Activated naive CD4-positive, alpha-beta T cell treated with anti-CD3 and anti-CD28 coated beads for 36 hours (primary cell): ENCODE measurements around the gene CT45A10. TPM values are rescaled to one million over a fixed set of nuclear protein-coding genes. Genes with fewer than 3 reads are reported as not detected.
"Not testable (repeated sequence)": the region's sequence is repeated elsewhere in the genome, so short reads cannot be mapped to it uniquely, and the experiment has no call there.

Source experiments
- CTCF ChIA-PET: fragments of 350-600 bp; sonication (Branson Sonifier 250); formaldehyde crosslinking; loops from one replicate; lab custom pipeline; 2021; ENCODE audit warnings: antibody characterized with exemption; lab: Charles Lee
- DNase-seq: peaks from one replicate; pipeline ENCODE4 v3.0.0-alpha.2; 2020
- H3K27ac Mint-ChIP-seq: one replicate; pipeline ENCODE4 v1.8.0; 2021; ENCODE audit warnings: mild to moderate bottlenecking, mixed read lengths
- H3K27me3 Mint-ChIP-seq: one replicate; pipeline ENCODE4 v1.8.0; 2021; ENCODE audit warnings: low read depth, mixed read lengths
- H3K36me3 Mint-ChIP-seq: one replicate; pipeline ENCODE4 v1.8.0; 2021; ENCODE audit warnings: low read depth, mixed read lengths
- H3K4me1 Mint-ChIP-seq: one replicate; pipeline ENCODE4 v1.8.0; 2021; ENCODE audit warnings: low read depth, mixed read lengths
- H3K4me3 Mint-ChIP-seq: one replicate; pipeline ENCODE4 v1.8.0; 2021; ENCODE audit warnings: mild to moderate bottlenecking, moderate library complexity, mixed read lengths
- H3K9me3 Mint-ChIP-seq: one replicate; pipeline ENCODE4 v1.8.0; 2021; ENCODE audit warnings: mixed read lengths
- intact Hi-C: fragments of 100-400 bp; cut with micrococcal nuclease; formaldehyde crosslinking; loops from one replicate; pipeline ENCODE4 v1.15.1; 2023
- total RNA-seq, 2 experiments: library from RNA; stranded (reverse); gene quantifications; one replicate each; pipeline ENCODE4 v1.2.3, GENCODE V29; 2021

Gene CT45A10, protein sequence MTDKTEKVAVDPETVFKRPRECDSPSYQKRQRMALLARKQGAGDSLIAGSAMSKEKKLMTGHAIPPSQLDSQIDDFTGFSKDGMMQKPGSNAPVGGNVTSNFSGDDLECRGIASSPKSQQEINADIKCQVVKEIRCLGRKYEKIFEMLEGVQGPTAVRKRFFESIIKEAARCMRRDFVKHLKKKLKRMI
- not detected for total RNA-seq

DNA sequence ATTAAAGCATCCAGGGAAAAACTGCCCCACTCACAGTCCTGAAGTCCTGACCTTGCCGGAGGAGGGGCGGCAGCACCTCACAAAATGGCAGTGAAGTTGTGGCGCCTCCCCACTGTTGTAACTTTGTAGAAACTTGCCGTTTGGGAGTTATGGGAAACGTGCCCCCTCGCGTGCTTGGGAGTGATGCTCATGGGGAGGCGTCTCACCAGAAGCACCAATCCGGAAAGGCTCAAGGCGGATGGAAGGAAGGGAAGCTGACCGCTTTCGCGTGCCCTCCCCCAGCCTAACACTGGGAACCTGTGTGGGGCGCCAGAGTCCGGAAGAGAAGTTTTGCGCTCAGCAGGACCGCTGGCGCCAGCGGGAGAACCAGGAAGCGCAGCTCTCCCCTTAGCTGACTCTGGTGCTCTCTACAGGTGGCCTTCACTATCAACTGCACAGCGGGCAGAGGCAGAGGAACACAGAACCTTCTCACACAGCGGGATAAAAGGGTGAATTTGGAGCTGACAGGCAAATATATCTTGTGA lies at the start of gene CT45A10, which contains the start of gene SAGE1:
Gene CT45A10, minus strand, starts transcription at position 151 of the 524 bp plus-strand sequence. CDS start 8,100 bp downstream, outside the sequence.
Gene SAGE1, plus strand, starts transcription at position 423 of the 524 bp plus-strand sequence. CDS start 2,527 bp downstream, outside the sequence.
- CTCF ChIA-PET: no interaction called here
- Mint-ChIP-seq H3K36me3 (no peaks in the 10 kb centered on the region), H3K9me3 (no peaks in the 10 kb centered on the region), H3K27ac (no peak within 1 kb of the TSS), H3K4me1 (no peaks in the 10 kb centered on the region), H3K4me3 (no peak within 1 kb of the TSS), H3K27me3 (no peaks in the 10 kb centered on the region)
- DNase-seq: no peak
- intact Hi-C loops: no loop called here

DNA sequence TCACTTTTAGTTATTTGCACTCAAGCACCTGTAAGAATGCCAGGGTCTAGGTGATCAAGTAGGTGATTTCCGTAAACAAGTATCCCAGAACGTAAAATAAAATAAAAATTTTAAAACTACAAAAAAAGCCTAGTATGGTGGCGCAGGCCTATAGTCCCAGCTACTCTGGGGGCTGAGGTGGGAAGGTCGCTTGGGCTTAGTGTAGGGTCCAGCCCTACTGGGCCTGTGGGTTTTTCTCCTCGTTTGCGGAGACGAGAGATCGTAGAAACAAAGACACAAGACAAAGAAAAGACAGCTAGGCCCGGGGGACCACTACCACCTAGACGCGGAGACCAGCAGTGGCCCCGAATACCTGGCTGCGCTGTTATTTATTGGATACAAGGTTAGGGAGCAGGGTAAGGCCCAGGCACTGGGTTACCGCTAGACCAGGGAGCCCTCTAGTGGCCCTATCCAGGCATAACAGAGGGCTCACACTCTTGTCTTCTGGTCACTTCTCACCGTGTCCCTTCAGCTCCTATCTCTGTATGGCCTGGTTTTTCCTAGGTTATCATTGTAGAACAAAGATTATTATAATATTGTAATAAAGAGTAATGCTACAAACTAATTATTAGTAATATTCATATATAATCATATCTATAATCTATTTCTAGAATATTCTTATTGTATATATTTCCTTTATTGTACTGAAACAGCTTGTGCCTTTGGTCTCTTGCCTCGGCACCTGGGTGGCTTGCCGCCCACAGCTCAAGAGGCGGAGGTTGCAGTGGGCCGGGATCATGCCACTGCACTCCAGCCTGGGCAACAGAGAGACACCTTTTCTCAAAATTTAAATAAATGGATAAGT lies 38.6 kb upstream of the CT45A10 start:
- no peak overlapping the region for H3K4me3 Mint-ChIP-seq
- no peaks in the 10 kb centered on the region for H3K4me1 Mint-ChIP-seq
- no peaks in the 10 kb centered on the region for H3K9me3 Mint-ChIP-seq
- intact Hi-C loops: loop anchor here (2.0 kb wide), 1 partner anchor 341 kb away; no protein-coding TSS in a partner anchor
- no peak overlapping the region for H3K27ac Mint-ChIP-seq
- no peaks in the 10 kb centered on the region for H3K36me3 Mint-ChIP-seq
- DNase-seq: peak; percentile 57
- CTCF ChIA-PET: interaction anchor here (0.5 to 1.4 kb wide), 3 partner anchors 189 to 443 kb away, joined by 4 to 7 read pairs (median 4); no protein-coding TSS in a partner anchor
- no peaks in the 10 kb centered on the region for H3K27me3 Mint-ChIP-seq

DNA sequence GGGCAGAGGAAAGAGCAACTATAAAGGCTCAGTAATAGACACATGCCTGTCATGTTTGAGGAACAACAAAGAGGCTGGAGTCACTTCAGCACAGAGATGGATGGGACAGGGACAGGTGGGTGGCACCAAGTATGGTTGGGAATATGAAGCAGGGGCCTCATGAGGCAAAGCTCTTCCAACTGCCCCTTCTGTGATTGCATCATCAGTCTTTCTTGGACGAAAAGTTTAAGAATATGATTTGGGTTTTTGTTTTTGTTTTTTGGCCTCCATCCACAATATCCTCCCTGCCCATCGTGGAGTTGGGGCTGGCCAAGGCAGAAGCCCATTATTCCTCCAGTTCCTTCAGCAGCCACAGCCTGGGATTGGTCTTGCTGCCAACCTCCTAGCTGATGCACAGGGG lies 34.7 kb upstream of the CT45A10 start:
- Mint-ChIP-seq H3K4me1 (no peaks in the 10 kb centered on the region), H3K27me3 (no peaks in the 10 kb centered on the region), H3K4me3 (no peak overlapping the region), H3K9me3 (no peaks in the 10 kb centered on the region), H3K36me3 (no peaks in the 10 kb centered on the region), H3K27ac (no peak overlapping the region)
- intact Hi-C loops: loop anchor here (10.0 kb wide), 1 partner anchor 237 kb away; no protein-coding TSS in a partner anchor
- CTCF ChIA-PET: no interaction called here
- no peak for DNase-seq

DNA sequence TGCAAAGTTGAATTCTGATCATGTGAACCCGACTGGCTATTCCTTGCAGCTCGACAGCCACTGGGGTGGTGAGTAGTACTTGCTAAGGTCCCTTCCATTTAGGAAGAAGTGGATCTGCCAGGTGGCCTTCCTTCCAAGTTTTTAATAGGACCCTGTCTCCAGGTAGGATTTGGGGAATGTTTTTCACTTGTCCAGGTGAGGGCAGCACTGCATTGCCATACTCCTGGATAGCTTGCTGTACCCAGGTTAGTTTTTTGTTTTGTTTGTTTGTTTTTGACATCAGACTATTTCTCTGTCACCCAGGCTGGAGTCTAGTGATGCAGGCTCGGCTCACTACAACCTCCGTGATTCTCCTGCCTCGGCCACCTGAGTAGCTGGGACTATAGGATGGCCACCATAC lies 30.1 kb upstream of the CT45A10 start:
- Mint-ChIP-seq H3K27me3 (no peaks in the 10 kb centered on the region), H3K4me3 (no peak overlapping the region), H3K36me3 (no peaks in the 10 kb centered on the region), H3K4me1 (no peaks in the 10 kb centered on the region), H3K27ac (no peak overlapping the region), H3K9me3 (no peaks in the 10 kb centered on the region)
- peak; percentile 8 for DNase-seq
- intact Hi-C loops: loop anchor here (10.0 kb wide), 1 partner anchor 241 kb away; no protein-coding TSS in a partner anchor
- CTCF ChIA-PET: interaction anchor here (0.8 kb wide), 1 partner anchor 255 kb away, joined by 3 read pairs; no protein-coding TSS in a partner anchor

DNA sequence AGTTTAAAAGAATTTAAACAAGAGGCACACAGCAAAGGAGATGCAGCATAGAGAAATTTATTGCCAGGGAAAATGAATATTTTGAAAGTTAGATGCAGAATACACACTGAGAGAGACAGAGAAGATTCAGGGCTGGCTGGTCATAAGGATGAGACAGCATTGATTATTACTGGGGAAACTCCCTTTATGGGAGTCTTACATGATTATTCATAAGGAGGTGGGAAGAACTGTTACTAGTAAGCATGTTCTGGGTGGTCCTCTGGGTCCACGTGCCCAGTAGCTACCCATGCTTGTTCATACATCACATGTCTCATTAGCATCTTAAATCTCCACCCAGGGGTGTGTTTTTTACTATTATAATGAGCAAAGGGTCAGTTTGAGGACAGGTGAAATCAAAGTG lies 27.3 kb upstream of the CT45A10 start:
- intact Hi-C loops: loop anchor here (10.0 kb wide), 1 partner anchor 244 kb away; no protein-coding TSS in a partner anchor
- H3K4me3 Mint-ChIP-seq, DNase-seq, H3K36me3 Mint-ChIP-seq, CTCF ChIA-PET, H3K9me3 Mint-ChIP-seq, H3K27ac Mint-ChIP-seq, H3K27me3 Mint-ChIP-seq, H3K4me1 Mint-ChIP-seq: not testable (repeated sequence)

DNA sequence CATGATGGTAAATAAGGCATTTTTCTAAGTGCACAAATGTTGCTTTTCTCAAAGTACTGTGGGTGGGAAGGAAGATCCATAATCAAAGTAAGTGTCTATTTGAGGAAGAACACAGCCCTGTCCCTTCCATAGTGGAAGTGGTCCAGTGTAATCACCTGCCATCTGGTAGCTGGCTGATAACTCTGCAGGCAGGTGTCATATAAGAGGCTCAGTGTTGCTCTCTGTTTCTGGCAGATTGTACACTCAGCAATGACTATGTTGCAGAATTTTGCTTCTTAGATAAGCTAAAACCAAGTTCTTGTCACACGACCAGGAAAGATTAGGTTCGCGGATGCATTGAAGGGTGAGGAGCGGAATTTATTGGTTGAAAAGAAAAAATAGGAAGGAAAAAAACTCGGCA lies 21.2 kb upstream of the CT45A10 start:
- Mint-ChIP-seq H3K9me3 (no peaks in the 10 kb centered on the region), H3K4me3 (no peak overlapping the region), H3K27ac (no peak overlapping the region), H3K36me3 (no peaks in the 10 kb centered on the region), H3K27me3 (no peaks in the 10 kb centered on the region), H3K4me1 (no peaks in the 10 kb centered on the region)
- CTCF ChIA-PET: no interaction called here
- intact Hi-C loops: no loop called here
- no peak for DNase-seq

DNA sequence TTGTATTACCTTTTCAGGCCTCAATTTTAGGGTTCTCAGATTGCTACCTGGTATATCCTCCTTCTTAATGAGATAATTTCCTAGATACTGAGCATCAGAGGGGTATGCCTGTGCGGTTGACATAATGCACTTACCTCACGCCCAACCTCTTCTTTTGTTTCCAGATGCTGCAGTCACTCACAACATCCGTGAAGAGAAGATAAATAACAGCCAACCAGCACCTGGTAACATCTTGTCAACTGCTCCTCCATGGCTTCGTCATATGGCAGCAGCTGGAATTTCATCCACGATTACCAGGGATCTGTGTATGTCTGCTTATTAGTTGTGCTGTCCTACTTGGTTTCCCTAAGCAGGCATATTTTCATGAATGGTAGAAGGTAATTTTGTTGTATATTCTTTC lies 17.0 kb upstream of the CT45A10 start:
- no peak for DNase-seq

DNA sequence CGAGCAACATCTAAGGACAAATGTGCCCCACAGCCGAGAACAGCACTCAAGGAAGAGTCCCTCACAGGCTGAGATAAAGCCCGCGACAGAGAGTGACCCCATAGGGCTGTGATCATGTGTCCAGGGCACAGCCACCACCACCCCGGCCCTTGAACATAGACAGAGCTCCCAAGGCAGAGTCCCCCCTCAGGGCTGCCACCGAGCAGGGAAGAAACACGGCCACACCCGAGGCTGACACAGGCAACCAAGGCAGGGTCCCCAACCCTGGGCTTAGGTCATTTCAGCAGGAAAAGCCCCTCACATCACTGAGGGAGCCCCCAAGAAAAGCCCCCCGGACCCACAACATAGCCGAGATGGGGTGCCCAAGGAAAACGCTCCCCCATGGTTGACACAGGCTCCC lies 463 bp downstream of the CT45A10 start:
- CTCF ChIA-PET: no interaction called here
- H3K9me3 Mint-ChIP-seq: no peaks in the 10 kb centered on the region
- no peaks in the 10 kb centered on the region for H3K36me3 Mint-ChIP-seq
- no peak overlapping the region for H3K4me3 Mint-ChIP-seq
- intact Hi-C loops: no loop called here
- no peak overlapping the region for H3K27ac Mint-ChIP-seq
- no peak for DNase-seq
- H3K4me1 Mint-ChIP-seq: no peaks in the 10 kb centered on the region
- no peaks in the 10 kb centered on the region for H3K27me3 Mint-ChIP-seq

More for the DNA sequence above, 17.0 kb upstream of the CT45A10 start:
- H3K9me3 Mint-ChIP-seq: no peaks in the 10 kb centered on the region
- no peak overlapping the region for H3K27ac Mint-ChIP-seq
- H3K27me3 Mint-ChIP-seq: peaks cover 6% of the 10 kb centered on the region
- H3K36me3 Mint-ChIP-seq: no peaks in the 10 kb centered on the region
- no peak overlapping the region for H3K4me3 Mint-ChIP-seq
- intact Hi-C loops: no loop called here
- no peaks in the 10 kb centered on the region for H3K4me1 Mint-ChIP-seq
- CTCF ChIA-PET: no interaction called here

DNA sequence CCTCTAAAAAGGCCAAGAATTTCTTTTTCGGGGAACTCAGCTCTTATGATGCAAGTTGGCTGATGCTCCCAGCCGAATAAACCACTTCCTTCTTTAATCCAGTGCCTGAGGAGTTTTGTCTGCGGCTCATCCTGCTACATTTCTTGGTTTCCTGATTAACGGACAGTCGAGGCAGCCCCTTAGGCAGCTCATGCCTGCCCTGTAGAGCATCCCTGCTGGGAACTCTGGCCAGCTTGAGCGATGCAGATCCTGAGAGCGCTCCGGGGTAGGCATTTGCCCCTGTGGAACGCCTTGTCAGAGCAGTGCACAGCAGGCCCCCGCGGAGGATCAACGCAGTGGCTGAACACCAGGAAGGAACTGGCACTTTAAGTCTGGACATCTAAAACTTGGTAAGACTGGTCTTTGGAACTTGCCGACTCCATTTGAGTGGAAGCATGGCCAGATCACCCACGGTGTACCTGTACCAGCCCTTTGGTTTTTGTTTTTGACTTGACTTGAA lies 3.1 kb downstream of the CT45A10 start:
- intact Hi-C loops: no loop called here
- Mint-ChIP-seq H3K4me1 (no peaks in the 10 kb centered on the region), H3K4me3 (no peak overlapping the region), H3K36me3 (no peaks in the 10 kb centered on the region), H3K27me3 (no peaks in the 10 kb centered on the region), H3K9me3 (no peaks in the 10 kb centered on the region), H3K27ac (no peak overlapping the region)
- CTCF ChIA-PET: no interaction called here
- no peak for DNase-seq

DNA sequence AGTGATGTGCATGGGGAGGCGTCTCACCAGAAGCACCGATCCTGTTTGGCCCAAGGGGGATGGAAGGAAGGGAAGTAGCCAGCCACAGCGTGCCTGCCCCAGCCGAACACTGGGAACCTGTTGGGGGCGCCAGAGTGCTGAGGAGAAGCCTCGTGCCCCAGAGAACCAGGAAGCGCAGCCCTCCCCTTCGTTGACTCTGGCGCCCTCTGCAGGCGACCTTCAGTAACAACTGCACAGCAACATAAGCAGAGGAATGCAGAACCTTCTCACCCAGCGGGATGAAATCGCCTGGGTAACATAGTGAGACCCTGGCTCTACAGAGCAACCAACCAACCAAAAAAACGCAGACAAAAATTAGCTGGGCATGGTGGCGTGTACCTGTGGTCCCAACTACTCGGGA lies 4.3 kb downstream of the CT45A10 start:
- H3K4me1 Mint-ChIP-seq, H3K36me3 Mint-ChIP-seq, intact Hi-C loops, H3K27ac Mint-ChIP-seq, H3K27me3 Mint-ChIP-seq, H3K9me3 Mint-ChIP-seq, CTCF ChIA-PET, H3K4me3 Mint-ChIP-seq: not testable (repeated sequence)
- peak; percentile 56 for DNase-seq

DNA sequence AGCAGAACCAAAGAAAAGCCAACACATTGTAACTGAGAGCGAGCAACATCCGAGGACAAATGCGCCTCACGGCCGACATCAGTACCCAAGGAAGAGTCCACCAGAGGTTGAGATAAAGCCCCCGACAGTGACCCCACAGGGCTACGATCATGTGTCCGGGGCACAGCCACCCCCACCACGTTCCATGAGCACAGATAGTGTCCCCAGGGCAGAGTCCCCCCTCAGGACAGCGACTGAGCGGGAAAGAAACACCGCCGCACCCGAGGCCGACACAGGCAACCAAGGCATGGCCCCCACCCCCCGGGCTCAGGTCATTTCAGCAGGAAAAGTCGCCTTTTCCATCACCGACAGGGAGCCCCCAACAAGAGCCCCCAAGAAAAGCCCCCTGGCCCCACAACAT lies 5.0 kb downstream of the CT45A10 start:
- H3K36me3 Mint-ChIP-seq, H3K9me3 Mint-ChIP-seq, H3K27ac Mint-ChIP-seq, H3K4me1 Mint-ChIP-seq, H3K4me3 Mint-ChIP-seq, CTCF ChIA-PET, H3K27me3 Mint-ChIP-seq, intact Hi-C loops, DNase-seq: not testable (repeated sequence)

DNA sequence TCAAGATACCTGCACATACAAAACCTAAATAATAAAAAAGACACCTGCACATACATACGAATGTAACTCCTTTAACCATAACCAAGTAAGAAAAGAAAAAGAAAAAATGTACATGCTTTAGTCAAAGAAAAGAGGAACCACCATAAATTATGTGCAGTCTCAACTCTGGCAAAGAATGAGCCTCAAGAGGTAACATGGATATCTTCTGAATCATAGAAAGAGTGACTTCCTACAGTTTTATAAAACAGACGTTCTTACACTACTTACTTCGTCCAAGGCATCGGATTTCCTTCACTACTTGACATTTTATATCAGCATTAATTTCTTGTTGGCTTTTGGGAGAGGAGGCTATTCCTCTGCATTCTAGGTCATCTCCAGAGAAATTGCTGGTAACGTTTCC lies 10.5 kb downstream of the CT45A10 start:
- H3K27me3 Mint-ChIP-seq, H3K9me3 Mint-ChIP-seq, intact Hi-C loops, H3K27ac Mint-ChIP-seq, CTCF ChIA-PET, DNase-seq, H3K36me3 Mint-ChIP-seq, H3K4me1 Mint-ChIP-seq, H3K4me3 Mint-ChIP-seq: not testable (repeated sequence)
